Measurements from ENCODE around the gene SLC35D1.

Gene SLC35D1

GRCh38 chr1:67043366-67043765, 10.6 kb downstream of the SLC35D1 start:
- DNase-seq: no peak

- no peak for DNase-seq
Observed at GRCh38 chr1:67041841-67042503, 12.0 kb downstream of the SLC35D1 start.

- DNase-seq: no peak
Observed at GRCh38 chr1:67040405-67040804, 13.5 kb downstream of the SLC35D1 start.

GRCh38 chr1:67031859-67032247, 22.1 kb downstream of the SLC35D1 start:
- DNase-seq: no peak

GRCh38 chr1:67031121-67031858, 22.7 kb downstream of the SLC35D1 start:
- no peak for DNase-seq

- DNase-seq: no peak
Observed at GRCh38 chr1:67029472-67029871, 24.5 kb downstream of the SLC35D1 start.

- no peak for DNase-seq
Observed at GRCh38 chr1:67020765-67021164, 33.2 kb downstream of the SLC35D1 start.

GRCh38 chr1:67020304-67020703, 33.6 kb downstream of the SLC35D1 start:
- no peak for DNase-seq

- DNase-seq: no peak
Observed at GRCh38 chr1:67019600-67020136, 34.3 kb downstream of the SLC35D1 start.

GRCh38 chr1:67019121-67019520, 34.8 kb downstream of the SLC35D1 start:
- DNase-seq: no peak

GRCh38 chr1:67018574-67018973, 35.4 kb downstream of the SLC35D1 start:
- DNase-seq: no peak

GRCh38 chr1:67013573-67013972, 40.4 kb downstream of the SLC35D1 start:
- no peak for DNase-seq

GRCh38 chr1:67009792-67010191, 44.2 kb downstream of the SLC35D1 start:
- no peak for DNase-seq

- DNase-seq: no peak
Observed at GRCh38 chr1:67005068-67005467, 48.9 kb downstream of the SLC35D1 start.

GRCh38 chr1:67004176-67004575, 49.8 kb downstream of the SLC35D1 start:
- no peak for DNase-seq

- peak; percentile 49 for DNase-seq
Observed at GRCh38 chr1:67001682-67002425, 52.1 kb downstream of the SLC35D1 start.

- peak; percentile 75 for DNase-seq
Observed at GRCh38 chr1:66999640-67000400, 54.1 kb downstream of the SLC35D1 start.

- DNase-seq: peak; percentile 78
Observed at GRCh38 chr1:66998972-66999371, 55.0 kb downstream of the SLC35D1 start.

GRCh38 chr1:66996018-66996682, 57.8 kb downstream of the SLC35D1 start:
- DNase-seq: peak; percentile 94

- no peak for DNase-seq
Observed at GRCh38 chr1:66993076-66993475, 60.9 kb downstream of the SLC35D1 start.

- no peak for DNase-seq
Observed at GRCh38 chr1:66985835-66986234, 68.1 kb downstream of the SLC35D1 start.

GRCh38 chr1:66984491-66984890, 69.5 kb downstream of the SLC35D1 start:
- no peak for DNase-seq

Measured in hematopoietic multipotent progenitor cell treated with erythropoietin and hydrocortisone succinate and interleukin-3 and kit ligand, for 4 days (in vitro differentiated cells).